Activated CD4-positive, alpha-beta T cell treated with anti-CD3 and anti-CD28 coated beads, Interleukin-2, amount 10 ng/mL, durations not matched to agents 24 days and 14 days (primary cell): Measurements from ENCODE around the gene EFCAB9. TPM values are rescaled to one million over a fixed set of nuclear protein-coding genes. Genes with fewer than 3 reads are reported as not detected.
A peak's percentile ranks its signal among the peaks of the same experiment; 100 is the strongest.
"Not testable (repeated sequence)": the region's sequence is repeated elsewhere in the genome, so short reads cannot be mapped to it uniquely, and the experiment has no call there.

Experiments used
- DNase-seq: peaks from one replicate; pipeline ENCODE4 v3.0.0; 2022
- H3K27ac Mint-ChIP-seq: one replicate; pipeline ENCODE4 v1.8.0; 2022; ENCODE audit warnings: mild to moderate bottlenecking, mixed read lengths
- H3K27me3 Mint-ChIP-seq: one replicate; pipeline ENCODE4 v1.8.0; 2022; ENCODE audit warnings: mixed read lengths
- H3K36me3 Mint-ChIP-seq: one replicate; pipeline ENCODE4 v1.8.0; 2022; ENCODE audit warnings: low read depth, mild to moderate bottlenecking, mixed read lengths
- H3K4me1 Mint-ChIP-seq: one replicate; pipeline ENCODE4 v1.8.0; 2021; ENCODE audit warnings: mixed read lengths
- H3K4me3 Mint-ChIP-seq: one replicate; pipeline ENCODE4 v1.8.0; 2022; ENCODE audit warnings: mild to moderate bottlenecking, moderate library complexity, mixed read lengths
- H3K9me3 Mint-ChIP-seq: one replicate; pipeline ENCODE4 v1.8.0; 2021; ENCODE audit warnings: mixed read lengths
- intact Hi-C: fragments of 100-400 bp; cut with micrococcal nuclease; formaldehyde crosslinking; loops from one replicate; pipeline ENCODE4 v1.15.1; 2023
- total RNA-seq: library from RNA; stranded (reverse); gene quantifications from 2 replicates; pipeline ENCODE4 v1.2.3, GENCODE V29; 2022

EFCAB9 gene
- total RNA-seq, result not detected in 2 replicates

- Mint-ChIP-seq H3K4me1 (peaks cover 4% of the 10 kb centered on the region), H3K4me3 (no peak within 1 kb of the TSS), H3K9me3 (no peaks in the 10 kb centered on the region), H3K27ac (no peak within 1 kb of the TSS), H3K27me3 (peaks cover 14% of the 10 kb centered on the region), H3K36me3 (no peaks in the 10 kb centered on the region)
- intact Hi-C loops, result no loop called here
- no peak for DNase-seq
These were observed at the start of gene EFCAB9 for GRCh38 chr5:172193872-172194271. Gene EFCAB9, plus strand, starts transcription at chr5:172194172. Its CDS starts 1 bp downstream, at chr5:172194173.

- DNase-seq, result no peak
- no peak overlapping the region for H3K4me3 Mint-ChIP-seq
- H3K36me3 Mint-ChIP-seq, result peaks cover 33% of the 10 kb centered on the region
- peaks cover 33% of the 10 kb centered on the region for H3K4me1 Mint-ChIP-seq
- H3K9me3 Mint-ChIP-seq, result no peaks in the 10 kb centered on the region
- intact Hi-C loops, result no loop called here
- no peaks in the 10 kb centered on the region for H3K27me3 Mint-ChIP-seq
- no peak overlapping the region for H3K27ac Mint-ChIP-seq
These were observed 49.6 kb upstream of the EFCAB9 start for GRCh38 chr5:172144291-172144815.

GRCh38 chr5:172144931-172145869 lies 48.8 kb upstream of the EFCAB9 start:
- H3K9me3 Mint-ChIP-seq, result no peaks in the 10 kb centered on the region
- H3K4me3 Mint-ChIP-seq, result no peak overlapping the region
- no peaks in the 10 kb centered on the region for H3K27me3 Mint-ChIP-seq
- H3K36me3 Mint-ChIP-seq, result peaks cover 26% of the 10 kb centered on the region
- H3K4me1 Mint-ChIP-seq, result peaks cover 26% of the 10 kb centered on the region
- no peak for DNase-seq
- intact Hi-C loops, result no loop called here
- peak overlapping the region; percentile 70 for H3K27ac Mint-ChIP-seq

- H3K4me3 Mint-ChIP-seq, result no peak overlapping the region
- peaks cover 29% of the 10 kb centered on the region for H3K36me3 Mint-ChIP-seq
- no peak for DNase-seq
- peak overlapping the region; percentile 35 for H3K27ac Mint-ChIP-seq
- H3K27me3 Mint-ChIP-seq, result no peaks in the 10 kb centered on the region
- no peaks in the 10 kb centered on the region for H3K9me3 Mint-ChIP-seq
- intact Hi-C loops, result no loop called here
- H3K4me1 Mint-ChIP-seq, result peaks cover 32% of the 10 kb centered on the region
These were observed 47.9 kb upstream of the EFCAB9 start for GRCh38 chr5:172145870-172146747.

- H3K9me3 Mint-ChIP-seq, result no peaks in the 10 kb centered on the region
- intact Hi-C loops, result no loop called here
- no peak for DNase-seq
- H3K27ac Mint-ChIP-seq, result peak overlapping the region; percentile 36
- H3K4me3 Mint-ChIP-seq, result no peak overlapping the region
- H3K36me3 Mint-ChIP-seq, result peaks cover 33% of the 10 kb centered on the region
- H3K27me3 Mint-ChIP-seq, result no peaks in the 10 kb centered on the region
- peaks cover 36% of the 10 kb centered on the region for H3K4me1 Mint-ChIP-seq
These were observed 47.3 kb upstream of the EFCAB9 start for GRCh38 chr5:172146748-172147092.

GRCh38 chr5:172147857-172148256 lies 46.1 kb upstream of the EFCAB9 start:
- H3K4me1 Mint-ChIP-seq, result peaks cover 46% of the 10 kb centered on the region
- peaks cover 43% of the 10 kb centered on the region for H3K36me3 Mint-ChIP-seq
- intact Hi-C loops, result no loop called here
- peak overlapping the region; percentile 0 for H3K27ac Mint-ChIP-seq
- no peaks in the 10 kb centered on the region for H3K9me3 Mint-ChIP-seq
- H3K4me3 Mint-ChIP-seq, result no peak overlapping the region
- H3K27me3 Mint-ChIP-seq, result no peaks in the 10 kb centered on the region
- DNase-seq, result no peak

- no peak overlapping the region for H3K27ac Mint-ChIP-seq
- H3K4me1 Mint-ChIP-seq, result peaks cover 50% of the 10 kb centered on the region
- intact Hi-C loops, result no loop called here
- no peaks in the 10 kb centered on the region for H3K9me3 Mint-ChIP-seq
- H3K27me3 Mint-ChIP-seq, result no peaks in the 10 kb centered on the region
- no peak overlapping the region for H3K4me3 Mint-ChIP-seq
- peaks cover 47% of the 10 kb centered on the region for H3K36me3 Mint-ChIP-seq
- DNase-seq, result no peak
These were observed 45.6 kb upstream of the EFCAB9 start for GRCh38 chr5:172148381-172148780.

- intact Hi-C loops, result no loop called here
- Mint-ChIP-seq H3K27ac (peak overlapping the region; percentile 62), H3K9me3 (no peaks in the 10 kb centered on the region), H3K4me1 (peaks cover 50% of the 10 kb centered on the region), H3K36me3 (peaks cover 53% of the 10 kb centered on the region), H3K4me3 (no peak overlapping the region), H3K27me3 (no peaks in the 10 kb centered on the region)
- DNase-seq, result no peak
These were observed 44.9 kb upstream of the EFCAB9 start for GRCh38 chr5:172149073-172149472.

- H3K4me3 Mint-ChIP-seq, DNase-seq, H3K9me3 Mint-ChIP-seq, H3K27me3 Mint-ChIP-seq, intact Hi-C loops, H3K27ac Mint-ChIP-seq: not testable (repeated sequence)
- peaks cover 51% of the 10 kb centered on the region for H3K4me1 Mint-ChIP-seq
- H3K36me3 Mint-ChIP-seq, result peaks cover 57% of the 10 kb centered on the region
These were observed 44.5 kb upstream of the EFCAB9 start for GRCh38 chr5:172149481-172149880.

GRCh38 chr5:172150514-172151425 lies 43.2 kb upstream of the EFCAB9 start:
- peak; percentile 75 for DNase-seq
- Mint-ChIP-seq H3K27me3 (no peaks in the 10 kb centered on the region), H3K4me3 (peak overlapping the region; percentile 75), H3K36me3 (peaks cover 67% of the 10 kb centered on the region), H3K4me1 (peaks cover 44% of the 10 kb centered on the region), H3K9me3 (no peaks in the 10 kb centered on the region), H3K27ac (peak overlapping the region; percentile 88)
- intact Hi-C loops, result loop anchor here (5.0 kb wide), 1 partner anchor 37 kb away; the partner anchor contains the start of gene STK10

- no peak for DNase-seq
- Mint-ChIP-seq H3K4me3 (peak overlapping the region; percentile 25), H3K9me3 (no peaks in the 10 kb centered on the region), H3K27ac (peak overlapping the region; percentile 88), H3K36me3 (peaks cover 72% of the 10 kb centered on the region), H3K4me1 (peaks cover 43% of the 10 kb centered on the region), H3K27me3 (no peaks in the 10 kb centered on the region)
- intact Hi-C loops, result loop anchor here (5.0 kb wide), 1 partner anchor 36 kb away; the partner anchor contains the start of gene STK10
These were observed 42.2 kb upstream of the EFCAB9 start for GRCh38 chr5:172151661-172152210.

GRCh38 chr5:172153695-172154094 lies 40.3 kb upstream of the EFCAB9 start:
- H3K27me3 Mint-ChIP-seq, result no peaks in the 10 kb centered on the region
- H3K36me3 Mint-ChIP-seq, result peaks cover 72% of the 10 kb centered on the region
- intact Hi-C loops, result loop anchor here (5.0 kb wide), 1 partner anchor 34 kb away; the partner anchor contains the start of gene STK10
- peak overlapping the region; percentile 30 for H3K27ac Mint-ChIP-seq
- peaks cover 45% of the 10 kb centered on the region for H3K4me1 Mint-ChIP-seq
- H3K4me3 Mint-ChIP-seq, result no peak overlapping the region
- H3K9me3 Mint-ChIP-seq, result no peaks in the 10 kb centered on the region
- no peak for DNase-seq
